HG02938 (cell line): ENCODE data around the gene ANKRD9.
"Not testable (repeated sequence)": the region's sequence is repeated elsewhere in the genome, so short reads cannot be mapped to it uniquely, and the experiment has no call there.

Source experiments
- ATAC-seq: cut with Tn5 transposase; IDR thresholded peaks from one replicate; pipeline ENCODE4 v1.9.1; 2021; ENCODE audit warnings: mild to moderate bottlenecking, moderate library complexity; ENCODE audit not compliant: unreplicated experiment

The ANKRD9 gene

GRCh38 chr14:102538602-102539543, 29.3 kb upstream of the ANKRD9 start:
- ATAC-seq: no peak

GRCh38 chr14:102537981-102538601, 28.5 kb upstream of the ANKRD9 start:
- no peak for ATAC-seq

GRCh38 chr14:102532204-102532658, 22.7 kb upstream of the ANKRD9 start:
- ATAC-seq: no peak

- ATAC-seq: no peak
Measured at GRCh38 chr14:102530828-102531478, 21.4 kb upstream of the ANKRD9 start.

- no peak for ATAC-seq
Measured at GRCh38 chr14:102528431-102529170, 19.0 kb upstream of the ANKRD9 start.

- no peak for ATAC-seq
Measured at GRCh38 chr14:102525929-102526497, 16.4 kb upstream of the ANKRD9 start.

GRCh38 chr14:102525219-102525928, 15.8 kb upstream of the ANKRD9 start:
- peak; percentile 26 for ATAC-seq

- peak; percentile 95 for ATAC-seq
Measured at GRCh38 chr14:102524451-102525218, 15.1 kb upstream of the ANKRD9 start.

- no peak for ATAC-seq
Measured at GRCh38 chr14:102523569-102524450, 14.2 kb upstream of the ANKRD9 start.

GRCh38 chr14:102523200-102523568, 13.6 kb upstream of the ANKRD9 start:
- ATAC-seq: no peak

- ATAC-seq: not testable (repeated sequence)
Measured at GRCh38 chr14:102519709-102520108, 10.1 kb upstream of the ANKRD9 start.

GRCh38 chr14:102518063-102518648, 8.6 kb upstream of the ANKRD9 start:
- ATAC-seq: no peak

- no peak for ATAC-seq
Measured at GRCh38 chr14:102517392-102518062, 8.0 kb upstream of the ANKRD9 start.

GRCh38 chr14:102516531-102517391, 7.2 kb upstream of the ANKRD9 start:
- ATAC-seq: no peak

GRCh38 chr14:102514987-102515733, 5.6 kb upstream of the ANKRD9 start:
- no peak for ATAC-seq
